GM12801 (cell line): ENCODE data around the gene CENPP.

Experiments used
- TF ChIP-seq, protein P1 (sequence below): IDR thresholded peaks from one replicate; pipeline ENCODE4 v1.5.1; 2011; ENCODE audit warnings: control low read depth; ENCODE audit not compliant: insufficient read length; ENCODE audit errors: extremely low read depth

Gene CENPP

GRCh38 chr9:92642041-92642451 lies 316.3 kb downstream of the CENPP start:
- TF ChIP-seq, protein P1, sequence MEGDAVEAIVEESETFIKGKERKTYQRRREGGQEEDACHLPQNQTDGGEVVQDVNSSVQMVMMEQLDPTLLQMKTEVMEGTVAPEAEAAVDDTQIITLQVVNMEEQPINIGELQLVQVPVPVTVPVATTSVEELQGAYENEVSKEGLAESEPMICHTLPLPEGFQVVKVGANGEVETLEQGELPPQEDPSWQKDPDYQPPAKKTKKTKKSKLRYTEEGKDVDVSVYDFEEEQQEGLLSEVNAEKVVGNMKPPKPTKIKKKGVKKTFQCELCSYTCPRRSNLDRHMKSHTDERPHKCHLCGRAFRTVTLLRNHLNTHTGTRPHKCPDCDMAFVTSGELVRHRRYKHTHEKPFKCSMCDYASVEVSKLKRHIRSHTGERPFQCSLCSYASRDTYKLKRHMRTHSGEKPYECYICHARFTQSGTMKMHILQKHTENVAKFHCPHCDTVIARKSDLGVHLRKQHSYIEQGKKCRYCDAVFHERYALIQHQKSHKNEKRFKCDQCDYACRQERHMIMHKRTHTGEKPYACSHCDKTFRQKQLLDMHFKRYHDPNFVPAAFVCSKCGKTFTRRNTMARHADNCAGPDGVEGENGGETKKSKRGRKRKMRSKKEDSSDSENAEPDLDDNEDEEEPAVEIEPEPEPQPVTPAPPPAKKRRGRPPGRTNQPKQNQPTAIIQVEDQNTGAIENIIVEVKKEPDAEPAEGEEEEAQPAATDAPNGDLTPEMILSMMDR, result no peak

DNA sequence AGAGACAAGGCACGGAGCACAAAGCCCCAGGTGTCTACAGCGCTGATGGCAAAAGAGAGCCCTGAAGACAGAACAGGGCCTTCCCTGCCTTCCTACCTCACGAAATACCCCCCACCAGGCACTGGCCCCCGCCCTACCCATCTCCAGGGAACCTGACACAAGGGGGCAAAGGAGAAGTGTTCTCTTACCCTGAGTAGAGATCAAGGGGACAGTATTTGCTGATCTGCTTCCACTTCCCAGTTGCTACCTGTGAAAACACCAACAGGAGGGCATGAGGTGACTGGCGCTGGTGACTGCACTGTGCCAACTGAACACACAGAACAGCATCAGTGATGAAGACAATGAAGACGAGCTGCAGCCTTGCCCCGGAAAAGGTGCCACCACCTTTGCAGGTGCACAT lies 316.8 kb downstream of the CENPP start:
- TF ChIP-seq, protein P1, result no peak

GRCh38 chr9:92644278-92644677 lies 318.5 kb downstream of the CENPP start:
- TF ChIP-seq, protein P1, result no peak

GRCh38 chr9:92645041-92645440 lies 319.3 kb downstream of the CENPP start:
- TF ChIP-seq, protein P1, result no peak

- TF ChIP-seq, protein P1, result no peak
These were observed 322.1 kb downstream of the CENPP start for GRCh38 chr9:92647671-92648473.

DNA sequence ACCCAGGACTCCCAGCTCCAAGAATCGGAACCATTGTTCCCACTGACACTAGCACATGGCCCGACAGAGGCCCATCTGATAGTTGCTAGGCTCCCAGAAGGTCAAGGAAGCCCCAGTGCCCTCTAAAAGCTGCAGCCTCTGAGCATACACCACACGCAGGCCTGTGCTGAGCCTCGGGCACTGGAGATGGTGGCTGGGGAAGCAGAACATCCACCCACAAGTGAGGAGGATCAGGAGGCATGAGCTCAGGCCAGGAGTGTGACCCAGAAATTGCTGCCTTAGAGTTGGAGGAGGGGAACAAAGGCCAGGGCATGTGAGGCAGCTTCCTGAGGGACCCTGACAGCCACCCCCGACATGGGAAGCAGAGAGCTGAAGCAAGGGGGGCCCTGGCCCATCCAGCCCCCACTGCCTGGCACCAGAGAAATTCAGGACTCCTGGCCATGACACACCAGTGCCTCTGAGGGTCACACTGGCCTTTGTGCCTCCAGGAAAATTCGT lies 322.8 kb downstream of the CENPP start:
- TF ChIP-seq, protein P1, result no peak

DNA sequence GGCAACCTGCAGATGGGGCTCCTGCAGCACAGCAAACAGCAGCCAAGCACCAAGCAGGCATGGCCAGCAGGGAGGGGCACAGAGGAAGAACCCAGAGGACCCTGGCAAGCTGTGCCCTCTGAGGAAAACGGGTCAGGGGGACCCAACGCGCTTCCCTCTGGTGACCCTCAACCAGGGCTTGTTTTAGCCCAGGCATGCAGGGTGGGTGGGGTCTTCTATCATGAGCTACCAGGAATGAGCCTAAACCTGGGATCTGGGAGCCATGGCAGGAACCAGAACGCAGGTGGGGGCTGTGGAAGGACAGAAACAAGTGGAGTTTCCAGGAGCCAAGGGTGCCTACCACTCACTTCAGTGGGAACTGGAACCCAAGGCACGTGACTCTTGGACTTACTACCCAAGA lies 323.3 kb downstream of the CENPP start:
- TF ChIP-seq, protein P1, result no peak
